SW480 (cell line): ENCODE results near the gene PRKAB2.
"Not testable (repeated sequence)": the region's sequence is repeated elsewhere in the genome, so short reads cannot be mapped to it uniquely, and the experiment has no call there.

Experiments used
- DNase-seq: peaks from one replicate; pipeline ENCODE4 v3.0.0-alpha.2; 2016; ENCODE audit warnings: low spot score

Gene PRKAB2

GRCh38 chr1:147109762-147110161 lies 62.5 kb downstream of the PRKAB2 start:
- DNase-seq, result no peak

GRCh38 chr1:147109041-147109440 lies 63.2 kb downstream of the PRKAB2 start:
- DNase-seq, result no peak

GRCh38 chr1:147106407-147106881 lies 65.8 kb downstream of the PRKAB2 start:
- DNase-seq, result not testable (repeated sequence)

- no peak for DNase-seq
Measured at GRCh38 chr1:147105909-147106308, 66.4 kb downstream of the PRKAB2 start.
